IPS-18a (cell line): Measurements from ENCODE around the gene DPYD.

Experiments used
- H3K27ac ChIP-seq: one replicate; pipeline ENCODE4 v1.5.1; 2013; ENCODE audit warnings: low read length
- H3K27me3 ChIP-seq: one replicate; pipeline ENCODE4 v1.6.1; 2013; ENCODE audit warnings: mild to moderate bottlenecking, low read length; ENCODE audit not compliant: control insufficient read depth, insufficient read depth
- H3K36me3 ChIP-seq: one replicate; pipeline ENCODE4 v1.6.1; 2013; ENCODE audit warnings: low read depth, low read length; ENCODE audit not compliant: control insufficient read depth
- H3K4me1 ChIP-seq: one replicate; pipeline ENCODE4 v1.6.1; 2013; ENCODE audit warnings: low read depth, low read length; ENCODE audit not compliant: control insufficient read depth
- H3K4me3 ChIP-seq: one replicate; pipeline ENCODE4 v1.5.1; 2013; ENCODE audit warnings: low read length
- H3K9ac ChIP-seq: one replicate; pipeline ENCODE4 v1.6.1; 2013; ENCODE audit warnings: mild to moderate bottlenecking, low read length, moderate library complexity
- H3K9me3 ChIP-seq: one replicate; pipeline ENCODE4 v1.6.1; 2013; ENCODE audit warnings: low read depth, low read length; ENCODE audit not compliant: control insufficient read depth

DPYD gene

GRCh38 chr1:97464305-97464704 is 456.5 kb downstream of the DPYD start:
- Histone ChIP-seq H3K4me3 (no peak overlapping the region), H3K4me1 (no peaks in the 10 kb centered on the region), H3K9ac (no peak overlapping the region), H3K27ac (no peak overlapping the region), H3K9me3 (peaks cover 6% of the 10 kb centered on the region), H3K36me3 (no peaks in the 10 kb centered on the region), H3K27me3 (no peaks in the 10 kb centered on the region)

- H3K4me3 ChIP-seq, result no peak overlapping the region
- H3K4me1 ChIP-seq, result no peaks in the 10 kb centered on the region
- no peak overlapping the region for H3K27ac ChIP-seq
These were observed 459.1 kb downstream of the DPYD start for GRCh38 chr1:97461782-97462181.

GRCh38 chr1:97457446-97458089 is 463.3 kb downstream of the DPYD start:
- no peaks in the 10 kb centered on the region for H3K4me1 ChIP-seq
- H3K9me3 ChIP-seq, result no peaks in the 10 kb centered on the region
- no peaks in the 10 kb centered on the region for H3K27me3 ChIP-seq
- H3K36me3 ChIP-seq, result no peaks in the 10 kb centered on the region
- H3K4me3 ChIP-seq, result no peak overlapping the region
- H3K9ac ChIP-seq, result no peak overlapping the region
- H3K27ac ChIP-seq, result no peak overlapping the region

More at GRCh38 chr1:97461782-97462181, 459.1 kb downstream of the DPYD start:
- Histone ChIP-seq H3K27me3 (no peaks in the 10 kb centered on the region), H3K36me3 (no peaks in the 10 kb centered on the region), H3K9me3 (peaks cover 6% of the 10 kb centered on the region), H3K9ac (no peak overlapping the region)

GRCh38 chr1:97451944-97452343 is 468.9 kb downstream of the DPYD start:
- Histone ChIP-seq H3K4me3 (no peak overlapping the region), H3K9me3 (no peaks in the 10 kb centered on the region), H3K4me1 (no peaks in the 10 kb centered on the region), H3K36me3 (no peaks in the 10 kb centered on the region), H3K9ac (no peak overlapping the region), H3K27me3 (no peaks in the 10 kb centered on the region), H3K27ac (no peak overlapping the region)

- no peak overlapping the region for H3K4me3 ChIP-seq
- no peaks in the 10 kb centered on the region for H3K9me3 ChIP-seq
- no peak overlapping the region for H3K27ac ChIP-seq
- H3K9ac ChIP-seq, result no peak overlapping the region
- no peaks in the 10 kb centered on the region for H3K36me3 ChIP-seq
- no peaks in the 10 kb centered on the region for H3K27me3 ChIP-seq
- H3K4me1 ChIP-seq, result no peaks in the 10 kb centered on the region
These were observed 469.6 kb downstream of the DPYD start for GRCh38 chr1:97451046-97451826.

- H3K36me3 ChIP-seq, result no peaks in the 10 kb centered on the region
- H3K4me3 ChIP-seq, result no peak overlapping the region
- H3K9me3 ChIP-seq, result no peaks in the 10 kb centered on the region
- no peak overlapping the region for H3K27ac ChIP-seq
- no peak overlapping the region for H3K9ac ChIP-seq
- peaks cover 6% of the 10 kb centered on the region for H3K4me1 ChIP-seq
- no peaks in the 10 kb centered on the region for H3K27me3 ChIP-seq
These were observed 478.9 kb downstream of the DPYD start for GRCh38 chr1:97441966-97442365.

- Histone ChIP-seq H3K27ac (no peak overlapping the region), H3K4me3 (no peak overlapping the region), H3K9ac (no peak overlapping the region), H3K9me3 (no peaks in the 10 kb centered on the region), H3K27me3 (no peaks in the 10 kb centered on the region), H3K36me3 (no peaks in the 10 kb centered on the region), H3K4me1 (no peaks in the 10 kb centered on the region)
These were observed 487.0 kb downstream of the DPYD start for GRCh38 chr1:97433824-97434177.

- Histone ChIP-seq H3K27me3 (no peaks in the 10 kb centered on the region), H3K4me3 (no peak overlapping the region), H3K36me3 (no peaks in the 10 kb centered on the region), H3K9me3 (no peaks in the 10 kb centered on the region), H3K4me1 (no peaks in the 10 kb centered on the region), H3K9ac (no peak overlapping the region), H3K27ac (no peak overlapping the region)
These were observed 487.6 kb downstream of the DPYD start for GRCh38 chr1:97433094-97433823.

GRCh38 chr1:97427371-97427770 is 493.5 kb downstream of the DPYD start:
- Histone ChIP-seq H3K9ac (no peak overlapping the region), H3K9me3 (no peaks in the 10 kb centered on the region), H3K4me1 (peaks cover 4% of the 10 kb centered on the region), H3K27ac (no peak overlapping the region), H3K27me3 (no peaks in the 10 kb centered on the region), H3K4me3 (no peak overlapping the region), H3K36me3 (no peaks in the 10 kb centered on the region)

GRCh38 chr1:97424209-97424608 is 496.6 kb downstream of the DPYD start:
- Histone ChIP-seq H3K9ac (no peak overlapping the region), H3K4me3 (no peak overlapping the region), H3K4me1 (peaks cover 4% of the 10 kb centered on the region), H3K36me3 (no peaks in the 10 kb centered on the region), H3K9me3 (no peaks in the 10 kb centered on the region), H3K27me3 (no peaks in the 10 kb centered on the region), H3K27ac (no peak overlapping the region)

GRCh38 chr1:97423403-97423802 is 497.4 kb downstream of the DPYD start:
- peaks cover 4% of the 10 kb centered on the region for H3K4me1 ChIP-seq
- no peaks in the 10 kb centered on the region for H3K9me3 ChIP-seq
- no peak overlapping the region for H3K27ac ChIP-seq
- no peak overlapping the region for H3K9ac ChIP-seq
- no peaks in the 10 kb centered on the region for H3K36me3 ChIP-seq
- H3K27me3 ChIP-seq, result no peaks in the 10 kb centered on the region
- H3K4me3 ChIP-seq, result no peak overlapping the region
